ENCODE measurements around the gene RCOR1.

The RCOR1 gene

GRCh38 chr14:102603293-102603907, 11.0 kb downstream of the RCOR1 start:
- Histone ChIP-seq H3K36me3 (peaks cover 5% of the 10 kb centered on the region), H3K4me3 (ENCODE audit: low read depth in 1 of 2, low read length in 1 of 2) (no peak overlapping the region), H3K9me3 (no peaks in the 10 kb centered on the region), H3K27ac (peak overlapping the region; percentile 2), H3K27me3 (no peaks in the 10 kb centered on the region), H3K4me1 (ENCODE audit: control insufficient read depth in 1 of 2, insufficient read depth in 1 of 2, low read depth in 1 of 2, low read length in 1 of 2) (peaks cover 27 to 31% of the 10 kb centered on the region in 2 experiments)
- no peak for TF ChIP-seq CTCF (IDR thresholded peaks at IDR 0.05)

- no peak for TF ChIP-seq CTCF (IDR thresholded peaks at IDR 0.05)
- H3K36me3 ChIP-seq, result peaks cover 5% of the 10 kb centered on the region
- H3K4me3 ChIP-seq (ENCODE audit: low read depth in 1 of 2, low read length in 1 of 2), result no peak overlapping the region
- H3K27me3 ChIP-seq, result no peaks in the 10 kb centered on the region
- peak overlapping the region; percentile 46 for H3K27ac ChIP-seq
- peaks cover 27 to 31% of the 10 kb centered on the region in 2 experiments for H3K4me1 ChIP-seq (ENCODE audit: control insufficient read depth in 1 of 2, insufficient read depth in 1 of 2, low read depth in 1 of 2, low read length in 1 of 2)
- H3K9me3 ChIP-seq, result no peaks in the 10 kb centered on the region
These were observed 11.7 kb downstream of the RCOR1 start for GRCh38 chr14:102604183-102604582.

- H3K27me3 ChIP-seq, result no peaks in the 10 kb centered on the region
- H3K9me3 ChIP-seq, result no peaks in the 10 kb centered on the region
- H3K36me3 ChIP-seq, result peaks cover 12% of the 10 kb centered on the region
- peaks cover 24 to 31% of the 10 kb centered on the region in 2 experiments for H3K4me1 ChIP-seq (ENCODE audit: control insufficient read depth in 1 of 2, insufficient read depth in 1 of 2, low read depth in 1 of 2, low read length in 1 of 2)
- H3K4me3 ChIP-seq (ENCODE audit: low read depth in 1 of 2, low read length in 1 of 2), result no peak overlapping the region
- peak overlapping the region; percentile 46 for H3K27ac ChIP-seq
- no peak for TF ChIP-seq CTCF (IDR thresholded peaks at IDR 0.05)
These were observed 12.6 kb downstream of the RCOR1 start for GRCh38 chr14:102605029-102605428.

GRCh38 chr14:102606296-102606695, 13.8 kb downstream of the RCOR1 start:
- Histone ChIP-seq H3K4me1 (ENCODE audit: control insufficient read depth in 1 of 2, insufficient read depth in 1 of 2, low read depth in 1 of 2, low read length in 1 of 2) (peaks cover 25 to 35% of the 10 kb centered on the region in 2 experiments), H3K27ac (peak overlapping the region; percentile 46), H3K36me3 (peaks cover 12% of the 10 kb centered on the region), H3K4me3 (ENCODE audit: low read depth in 1 of 2, low read length in 1 of 2) (no peak overlapping the region), H3K9me3 (no peaks in the 10 kb centered on the region), H3K27me3 (no peaks in the 10 kb centered on the region)
- no peak for TF ChIP-seq CTCF (IDR thresholded peaks at IDR 0.05)

GRCh38 chr14:102608064-102608446, 15.6 kb downstream of the RCOR1 start:
- Histone ChIP-seq H3K4me3 (ENCODE audit: low read depth in 1 of 2, low read length in 1 of 2) (no peak overlapping the region), H3K27me3 (no peaks in the 10 kb centered on the region), H3K36me3 (peaks cover 7% of the 10 kb centered on the region), H3K27ac (peak overlapping the region; percentile 54), H3K4me1 (ENCODE audit: control insufficient read depth in 1 of 2, insufficient read depth in 1 of 2, low read depth in 1 of 2, low read length in 1 of 2) (peaks cover 27 to 33% of the 10 kb centered on the region in 2 experiments), H3K9me3 (no peaks in the 10 kb centered on the region)
- TF ChIP-seq CTCF (IDR thresholded peaks at IDR 0.05), result no peak

Data from neutrophil (primary cell).